ENCODE results near the gene TP73. TPM values are rescaled to one million over a fixed set of nuclear protein-coding genes. Genes with fewer than 3 reads are reported as not detected.

Gene TP73
- total RNA-seq, 1 experiment from 2014 or later: 19.2 TPM

GRCh38 chr1:3689138-3689750, 36.9 kb downstream of the TP73 start:
- Histone ChIP-seq H3K4me3 (replicated peaks in 1 of 2; ENCODE audit: low read depth in 1 of 2, low read length in 2 of 2) (no peak overlapping the region), H3K4me2 (ENCODE audit: low read length) (no peak overlapping the region), H3K79me2 (ENCODE audit: insufficient read depth, low read length) (no peaks in the 10 kb centered on the region), H3K27ac (ENCODE audit: low read depth, low read length) (no peak overlapping the region), H3K9me3 (ENCODE audit: control insufficient read depth in 1 of 2, insufficient read depth in 1 of 2, low read depth in 1 of 2, low read length in 2 of 2) (no peaks in the 10 kb centered on the region), H4K20me1 (ENCODE audit: insufficient read depth) (no peaks in the 10 kb centered on the region), H3K27me3 (ENCODE audit: insufficient read depth, low read length) (no peaks in the 10 kb centered on the region), H3K9ac (ENCODE audit: low read length) (no peak overlapping the region), H3K4me1 (ENCODE audit: control insufficient read depth in 1 of 2, insufficient read depth in 2 of 2, low read length in 2 of 2) (no peaks in the 10 kb centered on the region), H3K9me2 (ENCODE audit: insufficient read depth) (no peaks in the 10 kb centered on the region), H2AFZ (ENCODE audit: low read depth, low read length, poor library complexity, severe bottlenecking) (no peak overlapping the region), H3K36me3 (ENCODE audit: control insufficient read depth in 1 of 2, insufficient read depth in 2 of 2, low read length in 2 of 2) (no peaks in the 10 kb centered on the region)
- no peak for TF ChIP-seq EZH2phosphoT487 (IDR thresholded peaks at IDR 0.05; ENCODE audit: borderline replicate concordance)
- TF ChIP-seq CTCF (IDR thresholded peaks at IDR 0.05 in 2 of 3, conservative IDR thresholded peaks at IDR 0.05 in 1 of 3; ENCODE audit: borderline replicate concordance in 1 of 3, insufficient read depth in 1 of 3, low read depth in 2 of 3, low read length in 2 of 3): no peak
- no peak for TF ChIP-seq POLR2AphosphoS5 (IDR thresholded peaks at IDR 0.05; ENCODE audit: low read depth, low read length)
- no peak for TF ChIP-seq ZBTB33 (IDR thresholded peaks at IDR 0.05; ENCODE audit: extremely low read depth, insufficient replicate concordance, low read length)
- TF ChIP-seq ATF3 (IDR thresholded peaks at IDR 0.05): no peak
- no peak for TF ChIP-seq SIN3A (IDR thresholded peaks at IDR 0.05; ENCODE audit: low read depth)
- no peak for TF ChIP-seq RAD21 (IDR thresholded peaks at IDR 0.05; ENCODE audit: low read depth)
- TF ChIP-seq JUND (IDR thresholded peaks at IDR 0.05): no peak
- TF ChIP-seq ZNF274 (IDR thresholded peaks at IDR 0.05; ENCODE audit: low read depth, low read length): no peak
- no peak for TF ChIP-seq EGR1 (IDR thresholded peaks at IDR 0.05; ENCODE audit: low read depth)
- no peak for TF ChIP-seq ZFX (IDR thresholded peaks at IDR 0.05)
- TF ChIP-seq CEBPB (IDR thresholded peaks at IDR 0.05; ENCODE audit: low read depth): no peak
- TF ChIP-seq CBX3 (IDR thresholded peaks at IDR 0.05; ENCODE audit: low read depth): no peak
- TF ChIP-seq YY1 (IDR thresholded peaks at IDR 0.05; ENCODE audit: extremely low read depth, insufficient replicate concordance, low read depth, low read length): no peak
- no peak for TF ChIP-seq TCF7L2 (IDR thresholded peaks at IDR 0.05; ENCODE audit: borderline replicate concordance, extremely low read depth, insufficient read depth, insufficient read length)
- no peak for TF ChIP-seq SP1 (IDR thresholded peaks at IDR 0.05; ENCODE audit: low read depth)
- no peak for TF ChIP-seq MAX (IDR thresholded peaks at IDR 0.05)
- no peak for TF ChIP-seq EZH2 (IDR thresholded peaks at IDR 0.05)
- no peak for TF ChIP-seq SRF (IDR thresholded peaks at IDR 0.05; ENCODE audit: low read depth)
- TF ChIP-seq FOSL1 (IDR thresholded peaks at IDR 0.05; ENCODE audit: low read depth): no peak
- ATAC-seq (no peak), DNase-seq (ENCODE audit: low read depth, low spot score) (no peak)
- POLR2A ChIA-PET: no interaction called here
- RAD21 ChIA-PET (ENCODE audit: low non-redundant PET in 1 of 2, low total read pairs in 2 of 2, uncharacterized antibody in 2 of 2, unreplicated experiment in 2 of 2): no interaction called here
- CTCF ChIA-PET: no interaction called here
- intact Hi-C loops (cut with micrococcal nuclease): no loop called here
- BruUV-seq (replicated peaks): no TSS peak
